HCT116 (cell line): Measurements from ENCODE around the gene TOGARAM1. TPM values are rescaled to one million over a fixed set of nuclear protein-coding genes. Genes with fewer than 3 reads are reported as not detected.

Experiments used
- ATAC-seq: fragments of 200-7000 bp; cut with Tn5 transposase; 2 replicates; pipeline ENCODE4 v1.9.1; 2020; ENCODE audit warnings: mild to moderate bottlenecking, moderate library complexity
- BruUV-seq: library from RNA; stranded (reverse); fragments of 400-500 nt; replicated peaks from 2 replicates; lab custom pipeline; 2021; lab: Mats Ljungman, UMichigan
- CTCF ChIA-PET: fragments of 300-600 bp; sonication (Branson Sonifier 250); formaldehyde crosslinking; loops from one replicate; lab custom pipeline; 2021; ENCODE audit warnings: antibody characterized with exemption; lab: Charles Lee
- POLR2A ChIA-PET: fragments of 300-600, 350-600 bp; sonication (Branson Sonifier 250); formaldehyde crosslinking; loops from one replicate; lab custom pipeline; 2021; ENCODE audit warnings: antibody characterized with exemption; lab: Charles Lee
- RAD21 ChIA-PET, 2 experiments: fragments of 300-600 bp; sonication (Branson Sonifier 250); formaldehyde crosslinking; loops; one replicate each; lab custom pipeline; 2023; ENCODE audit warnings: low total read pairs in 2 of 2; ENCODE audit not compliant: uncharacterized antibody in 2 of 2, unreplicated experiment in 2 of 2, low non-redundant PET in 1 of 2; lab: Charles Lee
- DNase-seq: peaks from one replicate; pipeline ENCODE4 v3.0.0-alpha.2; 2010; ENCODE audit warnings: low read depth, low spot score
- H2AFZ ChIP-seq: fragments of 200-600 bp; shearing (Covaris generic), sonication (generic); 2 replicates; pipeline ENCODE4 v1.6.1; 2017; ENCODE audit warnings: low read depth, mixed run types, mixed read lengths, antibody characterized with exemption, low read length; ENCODE audit not compliant: poor library complexity, severe bottlenecking
- H3K27ac ChIP-seq: 2 replicates; pipeline ENCODE4 v1.5.1; 2012; ENCODE audit warnings: low read depth, low read length
- H3K27me3 ChIP-seq: fragments of 200-600 bp; sonication (generic); 2 replicates; pipeline ENCODE4 v1.6.1; 2016; ENCODE audit warnings: mixed run types, low read length, mixed read lengths; ENCODE audit not compliant: insufficient read depth
- H3K36me3 ChIP-seq, 2 experiments: fragments of 200-500 bp in 1 of 2; fragments of 200-600 bp in 1 of 2; sonication (Bioruptor generic) in 1 of 2; sonication (generic) in 1 of 2; 2 replicates each; pipeline versions ENCODE4 v1.5.1 to v1.6.1; 2014 to 2016; ENCODE audit warnings: low read length in 2 of 2, inconsistent platforms in 1 of 2, mixed read lengths in 1 of 2, mixed run types in 1 of 2; ENCODE audit not compliant: insufficient read depth in 2 of 2, control insufficient read depth in 1 of 2
- H3K4me1 ChIP-seq, 2 experiments: fragments of 200-600 bp in 1 of 2; sonication (generic) in 1 of 2; 2 replicates each; pipeline versions ENCODE4 v1.5.1 to v1.6.1; 2012 to 2017; ENCODE audit warnings: low read length in 2 of 2, inconsistent platforms in 1 of 2, mild to moderate bottlenecking in 1 of 2, mixed read lengths in 1 of 2, mixed run types in 1 of 2, moderate library complexity in 1 of 2; ENCODE audit not compliant: insufficient read depth in 2 of 2, control insufficient read depth in 1 of 2
- H3K4me2 ChIP-seq: fragments of 200-600 bp; sonication (generic); 2 replicates; pipeline ENCODE4 v1.6.1; 2017; ENCODE audit warnings: mixed run types, low read length, mixed read lengths
- H3K4me3 ChIP-seq, 2 experiments: fragments of 200-600 bp in 1 of 2; sonication (generic) in 1 of 2; replicated peaks in 1 of 2; 2 replicates each; pipeline ENCODE4 v1.5.1; 2011 to 2016; ENCODE audit warnings: low read length in 2 of 2, control low read depth in 1 of 2, low read depth in 1 of 2, mild to moderate bottlenecking in 1 of 2, mixed read lengths in 1 of 2, mixed run types in 1 of 2
- H3K79me2 ChIP-seq: fragments of 200-600 bp; sonication (generic); 2 replicates; pipeline ENCODE4 v1.6.1; 2017; ENCODE audit warnings: mild to moderate bottlenecking, mixed run types, low read length, moderate library complexity, mixed read lengths; ENCODE audit not compliant: insufficient read depth
- H3K9ac ChIP-seq: fragments of 200-600 bp; sonication (generic); 2 replicates; pipeline ENCODE4 v1.6.1; 2016; ENCODE audit warnings: low read length, mixed read lengths
- H3K9me2 ChIP-seq: fragments of 200-600 bp; sonication (generic), shearing (Covaris generic); 2 replicates; pipeline ENCODE4 v1.6.1; 2017; ENCODE audit warnings: mixed run types, mild to moderate bottlenecking, moderate library complexity; ENCODE audit not compliant: insufficient read depth
- H3K9me3 ChIP-seq, 2 experiments: fragments of 200-500 bp in 1 of 2; fragments of 200-600 bp in 1 of 2; sonication (Bioruptor generic) in 1 of 2; sonication (generic) in 1 of 2; 2 replicates each; pipeline ENCODE4 v1.6.1; 2014 to 2017; ENCODE audit warnings: low read length in 2 of 2, mixed read lengths in 2 of 2, inconsistent platforms in 1 of 2, low read depth in 1 of 2, mild to moderate bottlenecking in 1 of 2, mixed run types in 1 of 2, moderate library complexity in 1 of 2; ENCODE audit not compliant: control insufficient read depth in 1 of 2, insufficient read depth in 1 of 2
- H4K20me1 ChIP-seq: fragments of 200-600 bp; sonication (generic), shearing (Covaris generic); 2 replicates; pipeline ENCODE4 v1.6.1; 2017; ENCODE audit warnings: mixed run types, mild to moderate bottlenecking, moderate library complexity; ENCODE audit not compliant: insufficient read depth
- ATF3 ChIP-seq: IDR thresholded peaks from 2 replicates; pipeline ENCODE4 v1.6.1; 2012
- CBX3 ChIP-seq: IDR thresholded peaks from 2 replicates; pipeline ENCODE4 v1.6.1; 2012; ENCODE audit warnings: low read depth
- CEBPB ChIP-seq: IDR thresholded peaks from 2 replicates; pipeline ENCODE4 v1.6.1; 2012; ENCODE audit warnings: low read depth
- CTCF ChIP-seq, 3 experiments: fragments of 200-600 bp in 1 of 3; sonication (generic) in 1 of 3; IDR thresholded peaks in 2 of 3; conservative IDR thresholded peaks in 1 of 3; 2 replicates each; pipeline ENCODE4 v1.5.1; 2012 to 2017; ENCODE audit warnings: low read depth in 2 of 3, low read length in 2 of 3, antibody characterized with exemption in 1 of 3, borderline replicate concordance in 1 of 3, control low read depth in 1 of 3, mild to moderate bottlenecking in 1 of 3, mixed read lengths in 1 of 3, mixed run types in 1 of 3, moderate library complexity in 1 of 3; ENCODE audit not compliant: insufficient read depth in 1 of 3
- EZH2 ChIP-seq: fragments of 200-600 bp; sonication (generic); IDR thresholded peaks from 2 replicates; pipeline ENCODE4 v1.6.1; 2017; ENCODE audit warnings: antibody characterized with exemption, mixed run types
- EZH2phosphoT487 ChIP-seq: fragments of 200-600 bp; IDR thresholded peaks from 2 replicates; pipeline ENCODE4 v1.6.1; 2018; ENCODE audit warnings: antibody characterized with exemption, borderline replicate concordance
- FOSL1 ChIP-seq: IDR thresholded peaks from 2 replicates; pipeline ENCODE4 v1.6.1; 2012; ENCODE audit warnings: low read depth
- MAX ChIP-seq: IDR thresholded peaks from 2 replicates; pipeline ENCODE4 v1.6.1; 2012
- POLR2AphosphoS5 ChIP-seq: IDR thresholded peaks from 2 replicates; pipeline ENCODE4 v1.6.1; 2011; ENCODE audit warnings: mild to moderate bottlenecking, low read depth, low read length, moderate library complexity
- REST ChIP-seq: IDR thresholded peaks from 2 replicates; pipeline ENCODE4 v1.6.1; 2012; ENCODE audit warnings: low read depth
- SP1 ChIP-seq: IDR thresholded peaks from 2 replicates; pipeline ENCODE4 v1.6.1; 2012; ENCODE audit warnings: low read depth
- SRF ChIP-seq: IDR thresholded peaks from 2 replicates; pipeline ENCODE4 v1.6.1; 2012; ENCODE audit warnings: low read depth
- ZBTB33 ChIP-seq: IDR thresholded peaks from 2 replicates; pipeline ENCODE4 v1.6.1; 2011; ENCODE audit warnings: mild to moderate bottlenecking, low read length, moderate library complexity; ENCODE audit not compliant: insufficient replicate concordance; ENCODE audit errors: extremely low read depth
- ZNF274 ChIP-seq: fragments of 200-500 bp; sonication (Bioruptor generic); IDR thresholded peaks from 2 replicates; pipeline ENCODE4 v1.6.1; 2014; ENCODE audit warnings: mild to moderate bottlenecking, low read depth, low read length, inconsistent platforms
- intact Hi-C: fragments of 100-400 bp; cut with micrococcal nuclease; formaldehyde crosslinking; loops from 2 replicates; pipeline ENCODE4 v1.10.0; 2022
- total RNA-seq: library from RNA; stranded (reverse); gene quantifications from one replicate; pipeline ENCODE4 v1.2.1, GENCODE V29; 2021; ENCODE audit not compliant: unreplicated experiment

Gene TOGARAM1
- total RNA-seq, 1 experiment from 2014 or later: 1.9 TPM

- Histone ChIP-seq H3K9me3 (no peaks in the 10 kb centered on the region), H3K4me3 (no peak overlapping the region), H3K9ac (no peak overlapping the region), H4K20me1 (0 out of 2 replicates have a peak, but pooled peaks cover 7% of the 10 kb centered on the region), H3K4me2 (no peak overlapping the region), H3K27me3 (no peaks in the 10 kb centered on the region), H3K4me1 (peaks cover 5 to 16% of the 10 kb centered on the region in 2 experiments; a peak in 3 of 4 replicates), H2AFZ (no peak overlapping the region), H3K9me2 (no peaks in the 10 kb centered on the region), H3K79me2 (peaks cover 35% of the 10 kb centered on the region), H3K27ac (no peak overlapping the region), H3K36me3 (no peaks in the 10 kb centered on the region)
- ChIA-PET POLR2A (no interaction called here), CTCF (no interaction called here), RAD21 (no interaction called here)
- TF ChIP-seq ZNF274 (no peak), CBX3 (no peak), EZH2 (no peak), CTCF (IDR thresholded peaks at IDR 0.05 in 2 of 3, conservative IDR thresholded peaks at IDR 0.05 in 1 of 3; ENCODE audit: borderline replicate concordance in 1 of 3, insufficient read depth in 1 of 3, low read depth in 2 of 3, low read length in 2 of 3) (no peak), POLR2AphosphoS5 (no peak), ATF3 (no peak), EZH2phosphoT487 (no peak), CEBPB (no peak), SRF (no peak), ZBTB33 (no peak), SP1 (no peak), REST (no peak), FOSL1 (no peak), MAX (no peak)
- ATAC-seq: no peak
- DNase-seq: no peak
- intact Hi-C loops: no loop called here
- BruUV-seq: no TSS peak
Measured at GRCh38 chr14:45082420-45082819, 120.4 kb downstream of the TOGARAM1 start.
